ENCODE results near the gene RPLP1. TPM values are rescaled to one million over a fixed set of nuclear protein-coding genes. Genes with fewer than 3 reads are reported as not detected.

RPLP1 gene
- total RNA-seq, 1 donor: 223 TPM

DNA sequence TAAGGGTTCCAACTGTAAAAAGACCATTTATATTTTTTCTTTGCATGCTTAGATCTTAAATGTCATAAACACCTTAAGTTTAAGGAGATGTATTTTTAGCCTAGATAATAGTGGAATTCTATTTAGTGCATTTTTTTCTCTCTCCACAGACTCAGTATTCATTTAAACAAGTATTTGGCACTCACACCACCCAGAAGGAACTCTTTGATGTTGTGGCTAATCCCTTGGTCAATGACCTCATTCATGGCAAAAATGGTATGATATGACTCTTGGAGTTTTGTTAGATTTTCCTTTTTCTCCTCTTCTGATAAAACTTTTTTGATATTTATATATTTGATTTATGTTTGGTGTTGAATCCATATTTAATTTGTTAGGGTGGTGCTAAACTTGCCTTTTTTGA is 31.1 kb upstream of the RPLP1 start:
- H3K4me3 ChIP-seq (ENCODE audit: low read depth, low read length): no peak overlapping the region
- peak; percentile 39 for DNase-seq (ENCODE audit: low read depth)
- no peak for TF ChIP-seq CTCF (IDR thresholded peaks at IDR 0.05; ENCODE audit: insufficient read depth, low read length)

- TF ChIP-seq CTCF (IDR thresholded peaks at IDR 0.05; ENCODE audit: insufficient read depth, low read length): no peak
- no peak for DNase-seq (ENCODE audit: low read depth)
- H3K4me3 ChIP-seq (ENCODE audit: low read depth, low read length): no peak overlapping the region
Measured at GRCh38 chr15:69422336-69422895, 30.2 kb upstream of the RPLP1 start.

- DNase-seq (ENCODE audit: low read depth): no peak
- TF ChIP-seq CTCF (IDR thresholded peaks at IDR 0.05; ENCODE audit: insufficient read depth, low read length): no peak
Measured at GRCh38 chr15:69424001-69424400, 28.6 kb upstream of the RPLP1 start.

GRCh38 chr15:69424748-69425413 is 27.7 kb upstream of the RPLP1 start:
- DNase-seq (ENCODE audit: low read depth): no peak
- no peak for TF ChIP-seq CTCF (IDR thresholded peaks at IDR 0.05; ENCODE audit: insufficient read depth, low read length)

More at GRCh38 chr15:69424001-69424400, 28.6 kb upstream of the RPLP1 start:
- no peak overlapping the region for H3K4me3 ChIP-seq (ENCODE audit: low read depth, low read length)

DNA sequence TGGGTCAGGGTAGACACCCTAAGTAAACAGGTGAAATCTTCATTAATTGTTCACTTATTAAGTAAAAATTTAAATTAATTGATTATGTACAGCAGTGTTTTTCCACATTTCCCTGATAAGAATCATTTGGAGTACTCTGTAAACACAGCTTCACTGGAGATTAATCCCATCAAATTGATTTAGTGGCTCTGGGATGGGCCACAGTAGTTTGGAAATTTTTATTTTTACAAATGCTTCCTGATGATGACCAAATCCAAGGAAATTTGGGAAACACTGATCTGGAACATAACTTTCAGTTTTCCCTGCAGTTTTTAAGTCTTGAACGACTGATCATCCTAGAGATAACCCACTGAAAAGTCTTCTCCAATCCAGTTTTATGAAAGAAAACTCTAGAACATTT is 18.8 kb upstream of the RPLP1 start:
- no peak for DNase-seq (ENCODE audit: low read depth)
- no peak for TF ChIP-seq CTCF (IDR thresholded peaks at IDR 0.05; ENCODE audit: insufficient read depth, low read length)
- no peak overlapping the region for H3K4me3 ChIP-seq (ENCODE audit: low read depth, low read length)

More at GRCh38 chr15:69424748-69425413, 27.7 kb upstream of the RPLP1 start:
- no peak overlapping the region for H3K4me3 ChIP-seq (ENCODE audit: low read depth, low read length)

DNA sequence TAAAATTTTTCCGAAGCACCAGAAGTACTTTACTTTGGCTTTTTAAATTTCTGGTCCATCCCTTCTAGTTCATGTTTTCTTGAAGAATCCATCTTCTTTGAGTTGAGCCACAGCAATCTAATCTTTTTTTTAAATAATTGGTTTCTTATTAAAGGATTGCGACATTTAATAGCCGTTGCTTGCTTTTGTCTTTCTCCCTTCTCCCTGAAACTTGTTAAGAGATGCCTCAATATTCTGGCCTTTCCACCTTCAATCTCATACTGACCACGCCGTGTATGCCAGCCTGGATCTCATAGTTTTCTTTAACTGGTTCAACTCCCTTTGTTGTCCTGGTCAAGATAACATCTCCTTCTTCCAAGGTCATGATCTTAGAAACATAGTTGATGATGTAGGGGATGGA is 18.4 kb upstream of the RPLP1 start:
- no peak overlapping the region for H3K4me3 ChIP-seq (ENCODE audit: low read depth, low read length)
- TF ChIP-seq CTCF (IDR thresholded peaks at IDR 0.05; ENCODE audit: insufficient read depth, low read length): no peak
- DNase-seq (ENCODE audit: low read depth): no peak

All from fibroblast of the aortic adventitia (primary cell).